GM23338 (cell line): ENCODE measurements around the gene CSTPP1. TPM values are rescaled to one million over a fixed set of nuclear protein-coding genes. Genes with fewer than 3 reads are reported as not detected.
"Not testable (repeated sequence)": the region's sequence is repeated elsewhere in the genome, so short reads cannot be mapped to it uniquely, and the experiment has no call there.

Source experiments
- ATAC-seq: fragments of 200-7000 bp; cut with Tn5 transposase; 3 replicates; pipeline ENCODE4 v1.9.1; 2020
- DNase-seq: peaks from one replicate; pipeline ENCODE4 v3.0.0-alpha.2; 2015; ENCODE audit warnings: low spot score
- H2AFZ ChIP-seq: fragments of 200-600 bp; sonication (generic); 2 replicates; pipeline ENCODE4 v1.8.0; 2016; ENCODE audit warnings: antibody characterized with exemption, mild to moderate bottlenecking, moderate library complexity
- H3F3A ChIP-seq: fragments of 200-600 bp; sonication (generic); replicated peaks from 2 replicates; pipeline ENCODE4 v1.8.0; 2017; ENCODE audit warnings: antibody characterized with exemption, mixed run types, low read depth
- H3K27ac ChIP-seq: fragments of 200-600 bp; sonication (generic); 2 replicates; pipeline ENCODE4 v1.6.1; 2016; ENCODE audit warnings: low read depth
- H3K27me3 ChIP-seq: fragments of 200-600 bp; sonication (generic); 2 replicates; pipeline ENCODE4 v1.8.0; 2016; ENCODE audit warnings: mild to moderate bottlenecking, mixed run types, moderate library complexity; ENCODE audit not compliant: insufficient read depth
- H3K36me3 ChIP-seq: fragments of 200-600 bp; sonication (generic); 2 replicates; pipeline ENCODE4 v1.8.0; 2016; ENCODE audit warnings: mild to moderate bottlenecking; ENCODE audit not compliant: insufficient read depth
- H3K4me1 ChIP-seq: fragments of 200-600 bp; sonication (generic); 2 replicates; pipeline ENCODE4 v1.8.0; 2016; ENCODE audit warnings: mild to moderate bottlenecking, moderate library complexity; ENCODE audit not compliant: insufficient read depth
- H3K4me2 ChIP-seq: fragments of 200-600 bp; sonication (generic); 2 replicates; pipeline ENCODE4 v1.7.1; 2017; ENCODE audit warnings: mixed run types
- H3K4me3 ChIP-seq: fragments of 200-600 bp; sonication (generic); 2 replicates; pipeline ENCODE4 v1.6.1; 2016; ENCODE audit warnings: mixed run types
- H3K79me2 ChIP-seq: fragments of 200-600 bp; sonication (generic); replicated peaks from 2 replicates; pipeline ENCODE4 v1.8.0; 2017; ENCODE audit warnings: mild to moderate bottlenecking; ENCODE audit not compliant: insufficient read depth
- H3K9me2 ChIP-seq: fragments of 200-600 bp; sonication (generic); 2 replicates; pipeline ENCODE4 v1.8.0; 2017; ENCODE audit not compliant: insufficient read depth
- H4K20me1 ChIP-seq: fragments of 200-600 bp; sonication (generic); replicated peaks from 2 replicates; pipeline ENCODE4 v1.8.0; 2017; ENCODE audit warnings: mild to moderate bottlenecking; ENCODE audit not compliant: insufficient read depth
- H3K27ac Mint-ChIP-seq: 2 replicates; pipeline ENCODE4 v1.8.0; 2020; ENCODE audit warnings: inconsistent platforms, mild to moderate bottlenecking, moderate library complexity, mixed read lengths
- H3K27me3 Mint-ChIP-seq: 3 replicates; pipeline ENCODE4 v1.8.0; 2022; ENCODE audit warnings: low read depth, mild to moderate bottlenecking, moderate library complexity, mixed read lengths, inconsistent platforms; ENCODE audit not compliant: insufficient read depth, poor library complexity
- H3K36me3 Mint-ChIP-seq: 3 replicates; pipeline ENCODE4 v1.8.0; 2021; ENCODE audit warnings: low read depth, mild to moderate bottlenecking, inconsistent platforms, moderate library complexity, mixed read lengths
- H3K4me1 Mint-ChIP-seq: 3 replicates; pipeline ENCODE4 v1.8.0; 2020; ENCODE audit warnings: mild to moderate bottlenecking, inconsistent platforms, mixed read lengths
- H3K4me3 Mint-ChIP-seq: 3 replicates; pipeline ENCODE4 v1.8.0; 2021; ENCODE audit warnings: moderate library complexity, mild to moderate bottlenecking, inconsistent platforms, mixed read lengths
- H3K9me3 Mint-ChIP-seq: 3 replicates; pipeline ENCODE4 v1.8.0; 2020; ENCODE audit warnings: moderate library complexity, mild to moderate bottlenecking, inconsistent platforms, mixed read lengths
- CREB1 ChIP-seq: fragments of 250-450 bp; sonication (Bioruptor Pico); IDR thresholded peaks from 2 replicates; pipeline ENCODE4 v1.5.0; 2020; ENCODE audit warnings: low read depth, mild to moderate bottlenecking, moderate library complexity
- ETS1 ChIP-seq: IDR thresholded peaks from 2 replicates; pipeline ENCODE4 v1.6.1; 2016; ENCODE audit warnings: antibody characterized with exemption
- EZH2 ChIP-seq: fragments of 200-600 bp; sonication (generic); IDR thresholded peaks from one replicate; pipeline ENCODE4 v1.8.0; 2017; ENCODE audit warnings: antibody characterized with exemption, mild to moderate bottlenecking, low read depth; ENCODE audit not compliant: unreplicated experiment
- EZH2phosphoT487 ChIP-seq: fragments of 200-600 bp; sonication (generic); IDR thresholded peaks from one replicate; pipeline ENCODE4 v1.8.1; 2018; ENCODE audit warnings: antibody characterized with exemption; ENCODE audit not compliant: unreplicated experiment
- JUNB ChIP-seq: IDR thresholded peaks from one replicate; pipeline ENCODE4 v1.6.1; 2016; ENCODE audit warnings: antibody characterized with exemption; ENCODE audit not compliant: unreplicated experiment
- NANOG ChIP-seq: IDR thresholded peaks from 2 replicates; pipeline ENCODE4 v1.6.1; 2016; ENCODE audit warnings: antibody characterized with exemption, borderline replicate concordance
- POLR2AphosphoS5 ChIP-seq: IDR thresholded peaks from 2 replicates; pipeline ENCODE4 v1.6.1; 2016; ENCODE audit warnings: antibody characterized with exemption, low read depth
- STAT1 ChIP-seq: IDR thresholded peaks from one replicate; pipeline ENCODE4 v1.6.1; 2016; ENCODE audit warnings: antibody characterized with exemption; ENCODE audit not compliant: unreplicated experiment
- ZNF114 ChIP-seq: fragments of 250-450 bp; sonication (Bioruptor Pico); IDR thresholded peaks from 2 replicates; pipeline ENCODE4 v1.5.0; 2020; ENCODE audit warnings: mild to moderate bottlenecking, moderate library complexity
- ZNF331 ChIP-seq: fragments of 250-450 bp; sonication (Bioruptor Pico); IDR thresholded peaks from 2 replicates; pipeline ENCODE4 v1.5.0; 2020; ENCODE audit warnings: low read depth, mild to moderate bottlenecking, moderate library complexity
- polyA plus RNA-seq: library from polyadenylated mRNA; unstranded; fragments of >200 nt; fragmentation: Nextera tagmentation; extraction: Ambion mirVana; gene quantifications from 2 replicates; pipeline ENCODE4 v1.2.1, GENCODE V29; 2016
- total RNA-seq: library from RNA; depleted of rRNA; stranded (reverse); fragments of >200 nt; shearing (Covaris generic); gene quantifications from 2 replicates; pipeline ENCODE4 v1.2.3, GENCODE V29; 2014
- TF ChIP-seq, protein P1 (sequence below), 2 experiments: fragments of 200-600 bp in 1 of 2; sonication (generic) in 1 of 2; conservative IDR thresholded peaks; 2 replicates each; pipeline versions ENCODE4 v1.5.1 to v1.6.1; 2016 to 2017; ENCODE audit warnings: antibody characterized with exemption in 2 of 2, low read depth in 2 of 2, mild to moderate bottlenecking in 2 of 2, moderate library complexity in 1 of 2

CSTPP1 gene
- total and polyA plus RNA-seq, 2 experiments from 2014 or later = 23.5 to 42.6 TPM

DNA sequence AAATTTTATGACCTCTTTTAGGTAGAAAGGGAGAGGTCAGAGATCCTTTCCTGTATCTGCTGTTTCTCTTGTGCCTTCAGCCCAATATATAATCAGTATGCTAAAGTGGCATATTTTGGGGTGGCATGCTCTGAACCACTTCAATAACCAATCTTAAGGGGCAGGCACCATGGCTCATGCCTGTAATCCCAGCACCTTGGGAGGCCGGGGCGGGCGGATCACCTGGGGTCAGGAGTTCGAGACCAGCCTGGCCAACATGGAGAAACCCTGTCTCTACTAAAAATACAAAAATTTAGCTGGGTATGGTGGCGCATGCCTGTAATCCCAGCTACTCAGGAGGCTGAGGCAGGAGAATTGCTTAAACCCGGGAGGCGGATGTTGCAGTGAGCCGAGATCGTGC, 261.6 kb downstream of the CSTPP1 start:
- not testable (repeated sequence) for H3K4me2 ChIP-seq

DNA sequence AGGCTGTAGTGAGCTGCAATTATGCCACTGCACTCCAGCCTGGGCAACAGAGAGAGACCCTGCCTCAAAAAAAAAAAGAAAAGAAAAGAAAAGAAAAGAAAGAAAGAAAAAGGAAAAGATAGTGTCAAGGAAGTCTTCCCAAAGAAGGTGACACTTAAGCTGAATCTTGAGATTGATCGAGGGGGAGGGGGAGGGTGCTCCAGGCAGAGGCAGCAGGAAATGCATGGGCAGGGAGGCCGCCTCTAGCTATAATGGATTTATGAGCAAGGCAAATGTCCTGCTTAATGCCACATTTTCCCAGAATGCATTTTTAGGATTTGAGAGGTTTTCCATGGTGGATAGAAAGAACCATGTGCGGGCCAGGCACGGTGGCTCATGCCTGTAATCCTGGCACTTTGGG, 264.5 kb downstream of the CSTPP1 start:
- Histone ChIP-seq H3F3A (no peaks in the 10 kb centered on the region), H3K4me3 (no peak overlapping the region), H3K9me2 (no peaks in the 10 kb centered on the region), H3K27me3 (no peaks in the 10 kb centered on the region), H4K20me1 (no peaks in the 10 kb centered on the region), H3K4me2 (no peak overlapping the region), H2AFZ (no peak overlapping the region), H3K27ac (no peak overlapping the region), H3K4me1 (peaks cover 11% of the 10 kb centered on the region), H3K36me3 (no peaks in the 10 kb centered on the region), H3K79me2 (no peaks in the 10 kb centered on the region)
- Mint-ChIP-seq H3K36me3 (no peaks in the 10 kb centered on the region), H3K9me3 (no peaks in the 10 kb centered on the region), H3K27me3 (peaks cover 9% of the 10 kb centered on the region), H3K4me3 (no peak overlapping the region), H3K27ac (no peak overlapping the region), H3K4me1 (peaks cover 10% of the 10 kb centered on the region)
- DNase-seq (peak; percentile 41), ATAC-seq (no peak)
- TF ChIP-seq NANOG = no peak
- TF ChIP-seq, protein P1, sequence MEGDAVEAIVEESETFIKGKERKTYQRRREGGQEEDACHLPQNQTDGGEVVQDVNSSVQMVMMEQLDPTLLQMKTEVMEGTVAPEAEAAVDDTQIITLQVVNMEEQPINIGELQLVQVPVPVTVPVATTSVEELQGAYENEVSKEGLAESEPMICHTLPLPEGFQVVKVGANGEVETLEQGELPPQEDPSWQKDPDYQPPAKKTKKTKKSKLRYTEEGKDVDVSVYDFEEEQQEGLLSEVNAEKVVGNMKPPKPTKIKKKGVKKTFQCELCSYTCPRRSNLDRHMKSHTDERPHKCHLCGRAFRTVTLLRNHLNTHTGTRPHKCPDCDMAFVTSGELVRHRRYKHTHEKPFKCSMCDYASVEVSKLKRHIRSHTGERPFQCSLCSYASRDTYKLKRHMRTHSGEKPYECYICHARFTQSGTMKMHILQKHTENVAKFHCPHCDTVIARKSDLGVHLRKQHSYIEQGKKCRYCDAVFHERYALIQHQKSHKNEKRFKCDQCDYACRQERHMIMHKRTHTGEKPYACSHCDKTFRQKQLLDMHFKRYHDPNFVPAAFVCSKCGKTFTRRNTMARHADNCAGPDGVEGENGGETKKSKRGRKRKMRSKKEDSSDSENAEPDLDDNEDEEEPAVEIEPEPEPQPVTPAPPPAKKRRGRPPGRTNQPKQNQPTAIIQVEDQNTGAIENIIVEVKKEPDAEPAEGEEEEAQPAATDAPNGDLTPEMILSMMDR (conservative IDR thresholded peaks at IDR 0.05; ENCODE audit: low read depth in 2 of 2) = no peak
- no peak for TF ChIP-seq ZNF331 (CRISPR knock-in tag)
- TF ChIP-seq EZH2phosphoT487 = no peak

More for the DNA sequence above, 261.6 kb downstream of the CSTPP1 start:
- not testable (repeated sequence) for H3K27me3 ChIP-seq, H3K27me3 Mint-ChIP-seq, H3K9me3 Mint-ChIP-seq, H3K9me2 ChIP-seq, H3K27ac Mint-ChIP-seq, H3K36me3 Mint-ChIP-seq, H3K4me3 ChIP-seq, H3K36me3 ChIP-seq, H3K27ac ChIP-seq, H4K20me1 ChIP-seq, ATAC-seq, H3K79me2 ChIP-seq, H3K4me1 Mint-ChIP-seq, H3K4me1 ChIP-seq, H3K4me3 Mint-ChIP-seq, H2AFZ ChIP-seq, H3F3A ChIP-seq, DNase-seq

DNA sequence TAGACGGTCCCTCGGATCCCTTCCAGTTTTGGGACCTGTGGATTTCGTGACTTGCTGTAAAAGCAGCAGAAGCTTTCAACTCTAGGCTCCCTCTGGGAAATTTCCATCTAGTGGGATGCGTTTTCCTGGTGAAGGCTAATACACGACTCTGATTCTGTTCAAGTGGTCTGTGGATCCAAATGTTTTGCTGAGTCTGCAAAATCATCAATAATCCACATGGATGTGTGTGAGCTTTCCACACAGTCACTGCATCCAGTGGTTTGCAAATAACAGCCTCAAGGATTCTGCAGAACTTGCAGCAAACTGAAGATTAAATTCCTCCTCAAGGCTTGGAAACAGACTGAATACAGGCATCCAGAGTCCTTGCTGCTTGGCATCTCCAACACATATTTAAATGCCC, 266.0 kb downstream of the CSTPP1 start:
- ATAC-seq = no peak
- no peaks in the 10 kb centered on the region for H3K36me3 Mint-ChIP-seq
- no peaks in the 10 kb centered on the region for H3K79me2 ChIP-seq
- no peak overlapping the region for H3K4me3 ChIP-seq
- H3K27ac ChIP-seq = no peak overlapping the region
- H3K4me1 ChIP-seq = peaks cover 11% of the 10 kb centered on the region
- no peaks in the 10 kb centered on the region for H3F3A ChIP-seq
- H3K4me3 Mint-ChIP-seq = no peak overlapping the region
- H3K27me3 ChIP-seq = no peaks in the 10 kb centered on the region
- no peaks in the 10 kb centered on the region for H3K36me3 ChIP-seq
- H3K27ac Mint-ChIP-seq = no peak overlapping the region
- H2AFZ ChIP-seq = peak overlapping the region; percentile 38; the same call in 1 of the 2 replicates
- peaks cover 10% of the 10 kb centered on the region for H3K27me3 Mint-ChIP-seq
- no peak for DNase-seq
- no peaks in the 10 kb centered on the region for H4K20me1 ChIP-seq
- peaks cover 10% of the 10 kb centered on the region for H3K4me1 Mint-ChIP-seq
- no peak overlapping the region for H3K4me2 ChIP-seq
- H3K9me3 Mint-ChIP-seq = no peaks in the 10 kb centered on the region
- no peaks in the 10 kb centered on the region for H3K9me2 ChIP-seq
- TF ChIP-seq ETS1 (no peak), JUNB (no peak), CREB1 (CRISPR knock-in tag) (no peak), STAT1 (no peak), EZH2phosphoT487 (no peak), ZNF331 (CRISPR knock-in tag) (no peak), EZH2 (no peak), ZNF114 (CRISPR knock-in tag) (no peak), POLR2AphosphoS5 (no peak), NANOG (no peak)
- TF ChIP-seq, protein P1 (conservative IDR thresholded peaks at IDR 0.05; ENCODE audit: low read depth in 2 of 2) = no peak
